ENCODE data around the gene SETD5. TPM values are rescaled to one million over a fixed set of nuclear protein-coding genes. Genes with fewer than 3 reads are reported as not detected.

The SETD5 gene
- total and polyA plus RNA-seq, 2 donors (not counting 3 experiments of a cell fraction or from before 2014, with no cell fraction given), result 48.2 to 149 TPM

- intact Hi-C loops (cut with micrococcal nuclease), result no loop called here
Measured at GRCh38 chr3:9390265-9390888, 7.0 kb upstream of the SETD5 start.

GRCh38 chr3:9392041-9392440 is 5.4 kb upstream of the SETD5 start:
- intact Hi-C loops (cut with micrococcal nuclease), result no loop called here
- H3K27ac ChIP-seq (ENCODE audit: insufficient read depth, low read depth, low read length), result no peak overlapping the region
- peak overlapping the region; percentile 19 for H3K4me2 ChIP-seq (ENCODE audit: insufficient read depth, low read length)
- BruUV-seq (replicated peaks), result no TSS peak
- dilution Hi-C loops (cut with MboI; ENCODE audit: extremely low pct_ligation_motif_present, low sequenced_read_pairs), result no loop called here
- H3K79me2 ChIP-seq (ENCODE audit: control insufficient read depth, insufficient read depth, low read length), result peaks cover 65% of the 10 kb centered on the region
- no peak overlapping the region for H3K4me3 ChIP-seq (replicated peaks in 1 of 3; ENCODE audit: insufficient read depth in 1 of 3, low read depth in 1 of 3, low read length in 3 of 3)
- no peak for TF ChIP-seq MYC (IDR thresholded peaks at IDR 0.05; ENCODE audit: low read depth, low read length)
- TF ChIP-seq JUN (IDR thresholded peaks at IDR 0.05; ENCODE audit: borderline replicate concordance, insufficient read depth, insufficient read length, low read depth), result no peak
- no peak for TF ChIP-seq CTCF (IDR thresholded peaks at IDR 0.05; ENCODE audit: extremely low read depth in 1 of 2, insufficient read depth in 1 of 2, low read depth in 1 of 2, low read length in 2 of 2)
- no peak for TF ChIP-seq POLR2A (IDR thresholded peaks at IDR 0.05; ENCODE audit: low read depth, low read length)
- TF ChIP-seq EZH2 (IDR thresholded peaks at IDR 0.05; ENCODE audit: borderline replicate concordance, low read depth, low read length, severe bottlenecking), result no peak
- TF ChIP-seq FOS (IDR thresholded peaks at IDR 0.05; ENCODE audit: borderline replicate concordance, insufficient read depth, low read length), result no peak
- no peak for TF ChIP-seq GATA2 (IDR thresholded peaks at IDR 0.05; ENCODE audit: insufficient read depth, insufficient read length, low read depth, low read length)
- no peak for TF ChIP-seq POLR2AphosphoS5 (IDR thresholded peaks at IDR 0.05; ENCODE audit: insufficient read depth, low read depth, low read length)
- no peak for TF ChIP-seq MAX (IDR thresholded peaks at IDR 0.05; ENCODE audit: insufficient read depth, insufficient read length)
- H3K4me1 ChIP-seq (ENCODE audit: control insufficient read depth, extremely low read depth, insufficient read depth, low read length), result peaks cover 36% of the 10 kb centered on the region
- no peak for FAIRE-seq
- no peak for DNase-seq (ENCODE audit: low read depth, low spot score)
- no peaks in the 10 kb centered on the region for H3K27me3 ChIP-seq (ENCODE audit: control insufficient read depth in 2 of 2, insufficient read depth in 2 of 2, low read length in 2 of 2)
- ChIA-PET CTCF (interaction anchor here (1.0 to 2.5 kb wide), 5 partner anchors 13 to 83 kb away, joined by 3 to 8 read pairs (median 5); no protein-coding TSS in a partner anchor), POLR2A (no interaction called here)
- H3K9me1 ChIP-seq (replicated peaks; ENCODE audit: control insufficient read depth, extremely low read depth, insufficient read depth, low read length), result no peaks in the 10 kb centered on the region
- H2AFZ ChIP-seq (ENCODE audit: low read depth, low read length), result no peak overlapping the region
- peaks cover 27 to 34% of the 10 kb centered on the region in 2 experiments for H3K36me3 ChIP-seq (ENCODE audit: control insufficient read depth in 2 of 2, extremely low read depth in 1 of 2, insufficient read depth in 2 of 2, low read length in 2 of 2)
- H4K20me1 ChIP-seq (replicated peaks; ENCODE audit: control insufficient read depth, extremely low read depth, insufficient read depth, low read length), result peaks cover 7% of the 10 kb centered on the region
- no peak overlapping the region for H3K9ac ChIP-seq (replicated peaks; ENCODE audit: extremely low read depth, insufficient read depth, low read length)
- no peaks in the 10 kb centered on the region for H3K9me3 ChIP-seq (replicated peaks; ENCODE audit: control insufficient read depth, insufficient read depth, low read length)

More at GRCh38 chr3:9390265-9390888, 7.0 kb upstream of the SETD5 start:
- Histone ChIP-seq H3K4me3 (replicated peaks in 1 of 3; ENCODE audit: insufficient read depth in 1 of 3, low read depth in 1 of 3, low read length in 3 of 3) (no peak overlapping the region), H3K79me2 (ENCODE audit: control insufficient read depth, insufficient read depth, low read length) (peaks cover 57% of the 10 kb centered on the region), H3K4me2 (ENCODE audit: insufficient read depth, low read length) (no peak overlapping the region), H3K9ac (replicated peaks; ENCODE audit: extremely low read depth, insufficient read depth, low read length) (no peak overlapping the region), H3K36me3 (ENCODE audit: control insufficient read depth in 2 of 2, extremely low read depth in 1 of 2, insufficient read depth in 2 of 2, low read length in 2 of 2) (peaks cover 32 to 39% of the 10 kb centered on the region in 2 experiments), H3K9me1 (replicated peaks; ENCODE audit: control insufficient read depth, extremely low read depth, insufficient read depth, low read length) (no peaks in the 10 kb centered on the region), H3K4me1 (ENCODE audit: control insufficient read depth, extremely low read depth, insufficient read depth, low read length) (peaks cover 32% of the 10 kb centered on the region), H4K20me1 (replicated peaks; ENCODE audit: control insufficient read depth, extremely low read depth, insufficient read depth, low read length) (peaks cover 7% of the 10 kb centered on the region), H3K27ac (ENCODE audit: insufficient read depth, low read depth, low read length) (no peak overlapping the region), H3K9me3 (replicated peaks; ENCODE audit: control insufficient read depth, insufficient read depth, low read length) (no peaks in the 10 kb centered on the region), H3K27me3 (ENCODE audit: control insufficient read depth in 2 of 2, insufficient read depth in 2 of 2, low read length in 2 of 2) (no peaks in the 10 kb centered on the region), H2AFZ (ENCODE audit: low read depth, low read length) (no peak overlapping the region)
- POLR2A ChIA-PET, result no interaction called here
- CTCF ChIA-PET, result no interaction called here
- DNase-seq (ENCODE audit: low read depth, low spot score) (no peak), FAIRE-seq (no peak)
- TF ChIP-seq POLR2A (IDR thresholded peaks at IDR 0.05; ENCODE audit: low read depth, low read length) (peak; percentile 38), JUN (IDR thresholded peaks at IDR 0.05; ENCODE audit: borderline replicate concordance, insufficient read depth, insufficient read length, low read depth) (no peak)
- no TSS peak for BruUV-seq (replicated peaks)
- dilution Hi-C loops (cut with MboI; ENCODE audit: extremely low pct_ligation_motif_present, low sequenced_read_pairs), result no loop called here

All from endothelial cell of umbilical vein (primary cell).